GM21381 (cell line): Measurements from ENCODE around the gene LHX3.

ENCODE experiments used
- ATAC-seq: cut with Tn5 transposase; IDR thresholded peaks from one replicate; pipeline ENCODE4 v1.9.1; 2021; ENCODE audit warnings: mild to moderate bottlenecking, moderate library complexity; ENCODE audit not compliant: unreplicated experiment

Gene LHX3

DNA sequence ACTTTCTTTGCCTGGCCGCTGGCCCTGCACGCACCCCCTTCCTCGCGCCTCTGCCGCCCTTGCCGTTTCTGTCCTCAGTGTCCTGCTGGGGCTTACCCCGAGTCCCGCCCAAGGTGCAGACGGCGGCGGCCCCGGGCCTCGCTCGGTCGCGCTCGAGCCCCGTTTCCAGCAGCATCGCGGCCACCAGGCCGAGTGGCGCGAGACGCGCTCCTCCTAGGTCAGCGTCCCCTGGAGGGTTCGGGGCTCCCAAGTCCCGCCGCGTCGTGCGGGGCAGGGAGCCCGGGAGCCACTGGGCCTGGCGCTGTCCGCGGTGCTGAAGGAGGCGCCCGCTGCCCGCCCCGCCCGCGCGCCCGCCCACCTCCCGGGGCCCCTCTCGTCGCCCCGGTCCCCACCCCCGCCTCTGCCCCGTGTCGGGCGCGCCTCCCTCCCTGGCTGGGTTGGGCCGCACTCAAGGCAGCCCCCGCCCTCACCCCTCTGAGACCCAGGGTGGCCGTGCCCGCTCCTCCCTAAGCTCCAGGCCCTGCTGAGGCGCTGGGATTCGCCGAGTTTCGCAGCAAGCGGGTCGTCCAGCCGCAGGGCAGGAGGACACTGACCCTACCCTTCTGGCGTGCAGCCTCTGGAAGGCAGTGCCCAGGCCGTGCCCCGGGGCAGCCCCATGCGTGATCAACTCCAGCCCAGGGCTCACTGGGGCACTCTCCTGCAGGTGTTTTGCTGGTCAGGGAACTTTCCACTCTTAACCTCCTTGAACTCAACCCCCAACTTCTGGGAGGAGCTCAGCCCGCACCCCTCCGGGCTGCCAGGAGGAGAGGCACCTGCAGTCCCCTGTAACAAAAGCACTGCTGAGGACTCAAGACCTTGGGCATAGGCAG is at the start of gene LHX3:
Gene LHX3 (minus strand): TSS at position 291 of the 869 bp plus-strand sequence. CDS start 116 bp downstream, at position 175.
- ATAC-seq: no peak

DNA sequence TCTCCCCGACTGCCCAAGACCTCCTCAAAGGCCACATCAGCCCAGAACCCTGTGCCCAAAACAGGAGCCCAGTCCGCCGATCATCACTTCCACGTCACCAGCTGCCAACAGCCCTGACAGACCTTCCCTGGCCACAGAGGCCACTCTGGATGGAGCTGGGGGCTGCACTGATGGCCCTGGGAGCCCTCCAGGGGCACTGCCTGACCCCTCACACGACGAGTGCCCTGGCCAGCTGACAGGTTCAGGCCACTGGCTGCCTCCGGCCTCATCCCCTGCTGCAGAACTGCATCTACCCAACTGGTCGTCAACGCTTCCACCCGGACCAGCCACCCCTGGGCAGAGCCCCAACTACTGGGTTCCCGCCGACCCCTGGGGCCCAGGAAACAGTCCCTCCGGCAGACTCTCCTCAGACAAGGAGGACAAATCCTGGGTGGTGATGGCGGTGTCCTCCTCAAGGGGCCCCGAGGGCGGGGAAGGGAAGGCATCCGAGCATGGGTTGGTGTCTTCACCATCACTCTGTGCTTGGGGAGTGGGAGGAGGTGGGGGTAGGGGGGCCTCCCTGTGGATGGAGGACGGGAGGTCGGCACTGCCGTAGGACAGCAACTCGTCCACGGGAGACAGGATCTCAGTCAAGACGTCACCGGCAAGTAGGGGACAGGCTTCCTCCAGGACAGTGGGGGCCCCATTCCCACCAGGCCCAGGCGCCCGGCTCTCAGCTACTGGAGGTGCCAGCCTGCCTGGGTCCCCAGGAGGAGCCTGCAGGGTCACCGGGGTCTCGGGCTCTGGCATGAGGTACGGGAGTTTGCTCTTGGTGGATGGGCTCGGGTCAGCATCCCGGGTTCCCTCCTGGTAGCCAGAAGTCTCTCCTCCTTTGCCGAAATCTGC is 48.6 kb upstream of the LHX3 start:
- no peak for ATAC-seq

DNA sequence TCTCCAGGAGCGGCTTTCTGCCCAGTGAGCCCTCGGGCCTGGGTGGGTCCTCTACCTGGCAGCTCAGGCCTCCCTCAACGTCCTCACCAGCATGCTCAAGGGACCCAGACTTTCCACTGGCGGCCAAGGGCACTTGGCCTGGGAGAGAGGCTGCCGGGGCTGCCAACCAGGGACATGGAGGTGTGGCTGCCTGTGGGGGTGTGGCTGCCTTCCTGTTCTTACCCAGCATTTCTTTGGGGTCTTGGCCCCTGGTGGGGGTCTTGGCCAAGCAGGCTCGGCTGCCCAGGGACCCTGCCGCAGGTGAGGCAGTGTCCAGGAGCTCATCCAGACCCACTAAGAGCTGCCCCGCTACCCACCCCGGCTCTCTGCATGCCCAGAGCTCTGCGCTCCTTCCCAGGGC is 47.9 kb upstream of the LHX3 start:
- ATAC-seq: no peak

DNA sequence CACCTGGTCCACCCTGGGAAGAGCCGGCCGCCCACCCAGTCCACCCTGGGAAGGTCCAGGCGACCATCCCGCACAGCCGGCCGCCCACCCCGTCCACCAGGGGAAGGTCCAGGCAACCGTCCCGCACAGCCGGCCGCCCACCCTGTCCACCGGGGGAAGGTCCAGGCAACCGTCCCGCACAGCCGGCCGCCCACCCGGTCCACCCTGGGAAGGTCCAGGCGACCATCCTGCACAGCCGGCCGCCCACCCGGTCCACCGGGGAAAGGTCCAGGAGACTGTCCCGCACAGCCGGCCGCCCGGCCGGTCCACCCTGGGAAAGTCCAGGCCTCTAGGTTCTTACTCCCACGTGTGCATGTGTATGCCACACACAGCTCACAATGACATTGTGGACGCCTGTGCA is 47.4 kb upstream of the LHX3 start:
- ATAC-seq: no peak

DNA sequence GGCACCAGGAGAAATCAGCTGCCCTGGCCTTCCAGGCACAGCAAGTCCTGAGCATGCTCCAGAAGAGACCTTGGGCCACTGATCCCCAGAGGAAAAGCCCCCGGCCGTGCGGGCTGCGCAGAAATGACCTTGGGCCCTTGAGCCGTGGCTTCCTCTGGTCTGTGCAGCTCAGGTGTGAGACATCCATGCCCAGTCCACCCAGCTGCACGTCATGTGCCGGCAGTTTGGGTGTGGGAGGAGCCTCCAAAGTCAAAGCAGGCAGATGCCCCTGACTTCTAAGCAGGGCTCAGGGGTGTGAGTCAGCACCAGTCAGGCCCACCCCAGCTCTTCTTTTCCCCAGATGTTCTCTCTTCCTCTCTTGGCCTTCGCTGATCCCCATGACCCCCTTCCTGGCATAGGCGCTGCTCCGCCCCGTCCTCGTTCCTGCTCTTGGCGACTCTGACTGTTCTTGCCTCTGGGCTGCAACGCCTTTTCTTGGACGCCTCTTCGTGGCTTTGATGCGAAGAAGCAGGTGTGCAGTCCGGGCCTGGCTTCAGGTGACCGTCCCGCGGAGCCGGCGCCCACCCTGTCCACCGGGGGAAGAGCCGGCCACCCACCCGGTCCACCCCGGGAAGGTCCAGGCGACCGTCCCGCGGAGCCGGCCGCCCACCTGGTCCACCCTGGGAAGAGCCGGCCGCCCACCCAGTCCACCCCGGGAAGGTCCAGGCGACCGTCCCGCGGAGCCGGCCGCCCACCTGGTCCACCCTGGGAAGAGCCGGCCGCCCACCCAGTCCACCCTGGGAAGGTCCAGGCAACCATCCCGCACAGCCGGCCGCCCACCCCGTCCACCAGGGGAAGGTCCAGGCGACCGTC is 46.6 kb upstream of the LHX3 start:
- no peak for ATAC-seq

DNA sequence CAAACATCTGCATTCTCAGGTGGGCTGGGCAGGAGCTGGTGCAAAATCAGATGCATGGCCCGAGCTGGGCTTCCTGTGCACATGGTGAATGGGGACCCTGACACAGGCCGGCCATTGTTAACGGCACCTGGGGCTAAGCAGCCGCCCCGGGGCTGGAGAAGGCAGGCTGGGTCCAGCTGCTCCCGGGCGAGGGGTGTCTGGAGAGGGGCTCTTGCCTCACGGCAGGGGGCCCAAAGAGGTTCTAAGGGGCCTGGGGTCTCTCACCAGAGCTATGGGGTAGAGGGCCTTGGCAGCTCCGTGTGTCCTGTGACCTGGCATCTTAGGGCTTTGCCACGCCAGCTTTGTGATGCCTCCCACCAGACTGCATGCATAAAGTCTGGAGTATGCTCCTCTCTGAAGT is 45.7 kb upstream of the LHX3 start:
- no peak for ATAC-seq

DNA sequence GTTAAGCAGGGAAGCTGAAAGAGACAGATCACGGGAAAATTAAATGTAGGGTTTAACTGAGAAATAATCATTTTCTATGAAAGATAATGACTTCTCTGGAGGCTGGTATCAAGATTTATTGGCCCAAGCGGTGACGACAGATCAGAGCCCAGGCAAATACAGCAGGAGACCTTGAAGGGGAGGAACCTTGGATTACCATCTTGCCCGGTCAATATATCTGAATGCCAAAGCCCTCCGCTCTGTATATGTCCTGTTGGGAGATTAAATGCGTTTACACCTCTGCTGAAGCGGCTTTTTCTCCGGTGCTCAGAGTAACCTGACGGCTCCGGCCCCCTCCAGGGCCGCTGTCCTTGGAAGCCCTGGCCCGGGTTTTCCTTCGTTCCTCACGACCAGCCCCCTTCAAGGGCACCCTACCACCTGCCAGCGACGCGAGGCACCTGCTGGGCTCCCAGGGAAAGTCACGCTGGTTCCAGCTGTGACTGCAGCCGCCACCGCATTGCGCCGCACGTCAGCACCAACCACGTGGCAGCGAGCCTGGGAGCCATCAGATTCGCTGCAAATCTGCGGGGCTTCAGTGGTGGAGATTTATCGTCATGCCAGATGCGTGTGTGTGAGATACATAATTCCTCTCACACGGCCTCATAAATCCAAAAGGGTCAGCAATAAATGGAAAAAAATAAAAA is 45.1 kb upstream of the LHX3 start:
- no peak for ATAC-seq

DNA sequence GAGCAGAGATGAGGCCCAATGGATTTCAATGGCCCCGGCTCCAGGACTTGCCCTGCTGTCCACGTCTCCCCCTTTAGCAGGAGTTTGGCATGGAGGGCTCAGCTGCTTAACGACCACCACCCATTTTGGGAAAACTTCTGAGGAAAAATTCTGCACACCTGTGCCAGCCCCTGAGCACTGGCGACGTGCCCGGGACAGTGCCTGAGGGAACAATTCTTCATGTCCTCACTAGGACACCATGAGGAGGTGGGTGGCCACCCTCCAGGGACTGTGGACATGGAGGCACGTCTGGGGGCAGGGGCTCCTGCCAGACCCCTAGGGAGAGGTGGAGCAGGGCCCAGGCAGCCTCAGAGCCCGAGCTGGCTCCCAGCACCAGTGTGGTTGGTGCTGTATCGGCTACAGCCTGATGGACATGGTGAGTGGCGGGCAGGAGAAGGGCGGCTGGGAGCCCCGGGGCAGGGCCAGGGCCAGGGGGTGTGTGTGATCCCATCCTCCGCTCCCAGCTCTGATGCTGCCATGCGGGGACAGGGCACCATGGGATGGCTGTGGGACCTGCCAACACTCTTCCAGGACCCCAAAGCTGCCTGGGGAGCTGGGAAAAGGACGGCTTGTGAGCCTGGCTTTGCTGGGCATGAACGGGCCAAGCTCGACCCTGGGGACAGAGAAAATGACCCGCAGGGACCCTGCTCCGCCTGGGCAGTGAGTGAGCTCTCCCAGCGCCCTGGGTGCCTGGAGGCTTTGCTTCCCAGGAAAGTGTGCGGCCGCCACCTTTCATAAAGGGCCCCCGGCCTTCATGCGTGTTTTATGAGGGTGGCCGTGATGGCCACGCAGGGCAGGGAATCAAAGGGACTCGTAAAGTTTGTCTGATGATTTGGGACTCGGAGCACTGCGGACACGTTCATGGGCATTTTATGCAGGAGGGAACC is 44.3 kb upstream of the LHX3 start:
- ATAC-seq: no peak

DNA sequence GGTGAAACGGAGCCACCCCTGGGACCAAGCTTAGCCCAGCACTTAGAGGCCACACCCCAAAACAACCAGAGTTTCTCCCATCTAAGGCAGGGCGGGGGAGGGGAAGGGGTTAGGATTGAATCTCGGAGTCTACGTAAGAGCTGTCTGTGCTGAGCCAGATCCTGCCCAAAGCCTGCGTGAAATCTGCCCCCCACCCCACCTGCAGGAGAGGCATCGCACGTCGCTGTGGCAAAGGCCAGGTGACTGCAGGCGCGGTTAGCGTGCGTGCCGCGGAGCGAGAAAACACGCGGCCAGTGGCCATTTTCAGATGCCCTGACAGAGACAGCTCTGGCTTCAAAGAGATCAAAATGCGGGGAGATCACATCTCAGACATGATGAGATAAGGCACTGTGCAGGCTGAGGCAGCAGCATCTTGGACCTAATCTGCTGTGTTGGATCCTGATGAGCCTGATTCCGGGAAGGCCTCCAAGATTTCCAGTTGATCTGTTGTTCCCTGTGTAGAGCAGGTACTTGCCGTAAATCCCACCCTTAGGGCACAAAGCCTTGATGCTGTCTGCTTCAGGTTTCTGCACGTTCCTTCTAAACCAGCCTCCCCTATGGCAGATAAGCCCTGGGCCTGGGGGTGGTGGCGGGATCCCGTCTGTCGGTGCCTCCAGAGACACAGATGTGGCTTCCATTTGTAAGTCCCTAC is 43.2 kb upstream of the LHX3 start:
- ATAC-seq: no peak

DNA sequence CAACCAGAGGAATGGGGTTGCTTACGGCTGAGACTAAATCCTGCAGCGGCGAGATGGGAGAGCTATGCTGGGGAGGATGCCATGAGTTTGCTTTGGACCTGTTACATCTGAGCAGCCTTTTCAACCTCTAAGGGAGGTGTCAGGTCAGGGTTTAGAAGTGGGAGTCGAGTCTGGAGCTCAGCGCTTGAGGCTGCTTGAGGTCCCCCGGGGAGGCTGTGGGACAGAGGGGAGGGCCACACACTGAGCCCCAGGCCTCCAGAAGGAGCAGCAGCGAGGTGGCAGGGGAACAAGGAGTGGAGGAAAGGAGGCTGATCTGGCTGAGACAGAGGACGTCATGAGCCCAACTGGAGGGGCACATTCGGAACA is 42.6 kb upstream of the LHX3 start:
- no peak for ATAC-seq

DNA sequence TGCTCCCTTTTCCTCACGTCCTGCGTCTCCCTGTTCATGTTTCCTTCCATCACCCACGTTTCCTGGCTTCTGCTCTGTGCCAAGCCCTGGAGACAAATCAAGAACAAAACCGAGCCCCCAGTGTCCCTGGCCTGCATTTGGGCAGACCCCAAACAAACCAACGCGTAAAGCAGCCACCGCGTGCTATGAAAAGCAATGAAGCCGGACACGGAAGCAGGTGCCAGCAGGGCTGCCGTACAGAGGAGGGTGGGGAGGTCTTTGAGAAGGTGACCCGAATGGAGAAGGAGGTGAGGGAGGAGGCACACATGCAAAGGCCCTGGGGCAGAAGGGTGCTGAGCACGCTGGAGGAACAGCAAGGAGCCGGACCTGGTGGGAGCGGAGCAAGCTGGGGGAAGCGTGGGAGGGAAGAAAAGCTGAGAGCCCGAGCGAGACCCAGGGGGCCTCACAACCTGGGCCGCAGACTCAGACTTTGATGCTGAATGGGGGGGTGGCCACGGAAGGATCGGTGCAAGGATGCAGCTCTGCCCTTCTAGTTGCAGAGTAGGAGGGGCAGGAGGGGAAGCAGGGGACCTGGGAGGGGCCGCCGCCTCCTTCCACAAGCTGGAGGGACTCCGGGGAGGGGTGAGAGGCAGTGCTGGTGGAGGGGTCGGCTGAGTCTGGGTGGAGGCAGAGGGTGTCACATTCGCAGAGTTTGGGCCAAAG is 42.1 kb upstream of the LHX3 start:
- no peak for ATAC-seq

DNA sequence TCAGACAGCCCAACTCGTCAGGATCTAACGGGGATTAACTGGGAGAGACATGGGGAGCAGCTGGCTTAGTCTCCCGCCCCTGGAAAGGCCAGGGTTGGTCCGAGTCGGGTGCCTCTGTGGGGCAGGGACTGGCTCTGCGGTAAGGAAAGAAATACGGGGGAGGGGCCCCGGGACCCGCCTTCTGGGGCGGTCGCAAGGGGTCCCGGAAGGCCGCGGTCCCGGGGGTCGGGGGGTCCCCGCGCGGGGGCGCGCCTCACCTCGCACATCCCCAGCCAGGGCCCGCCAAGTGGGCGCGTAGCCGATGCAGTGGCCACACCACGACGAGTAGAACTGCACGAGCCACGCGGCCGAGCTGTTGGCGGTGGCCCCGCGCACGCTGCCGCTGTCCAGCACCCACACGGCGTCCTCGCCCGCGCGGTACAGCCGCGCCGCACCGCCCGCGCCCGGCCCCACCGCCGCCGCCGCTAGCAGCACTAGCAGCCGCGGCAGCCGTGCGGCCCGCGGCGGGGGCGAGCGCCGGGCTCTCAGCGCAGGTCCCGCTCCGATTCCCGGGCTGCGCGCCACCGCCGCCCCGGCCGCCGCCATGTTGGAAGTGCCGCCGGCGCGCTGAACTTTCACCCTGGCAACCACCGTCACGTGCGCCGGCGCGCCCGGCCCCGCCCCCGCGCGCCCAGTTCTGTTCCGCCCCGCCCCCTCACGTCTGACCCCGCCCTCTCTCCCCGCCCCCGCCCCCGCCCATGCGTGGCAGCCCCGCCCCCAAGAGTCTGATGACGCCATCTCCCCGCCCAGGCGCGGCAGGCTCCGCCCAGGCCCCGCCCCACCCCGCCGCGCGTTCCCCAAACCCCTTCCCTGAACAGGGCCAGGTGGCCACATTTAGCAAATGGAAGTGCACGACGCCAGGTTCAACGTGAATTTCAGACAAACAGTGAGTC is 40.6 kb upstream of the LHX3 start, which contains the start of gene QSOX2:
Gene QSOX2 (minus strand): TSS at position 594 of the 932 bp plus-strand sequence. CDS start 9 bp downstream, at position 585.
- peak; percentile 65 for ATAC-seq

DNA sequence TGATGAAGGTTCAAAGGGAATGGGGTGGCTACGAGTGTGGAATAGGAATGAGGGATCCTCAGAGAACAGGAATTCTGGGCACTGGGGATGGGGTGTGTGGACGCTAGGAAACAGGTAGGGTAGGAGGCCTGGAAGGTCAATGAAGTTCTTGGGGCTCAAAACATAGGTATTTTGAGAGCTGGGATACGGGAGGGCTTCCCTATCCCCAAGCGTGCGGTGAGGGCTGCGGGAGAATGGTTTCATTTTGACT is 40.0 kb upstream of the LHX3 start:
- no peak for ATAC-seq

DNA sequence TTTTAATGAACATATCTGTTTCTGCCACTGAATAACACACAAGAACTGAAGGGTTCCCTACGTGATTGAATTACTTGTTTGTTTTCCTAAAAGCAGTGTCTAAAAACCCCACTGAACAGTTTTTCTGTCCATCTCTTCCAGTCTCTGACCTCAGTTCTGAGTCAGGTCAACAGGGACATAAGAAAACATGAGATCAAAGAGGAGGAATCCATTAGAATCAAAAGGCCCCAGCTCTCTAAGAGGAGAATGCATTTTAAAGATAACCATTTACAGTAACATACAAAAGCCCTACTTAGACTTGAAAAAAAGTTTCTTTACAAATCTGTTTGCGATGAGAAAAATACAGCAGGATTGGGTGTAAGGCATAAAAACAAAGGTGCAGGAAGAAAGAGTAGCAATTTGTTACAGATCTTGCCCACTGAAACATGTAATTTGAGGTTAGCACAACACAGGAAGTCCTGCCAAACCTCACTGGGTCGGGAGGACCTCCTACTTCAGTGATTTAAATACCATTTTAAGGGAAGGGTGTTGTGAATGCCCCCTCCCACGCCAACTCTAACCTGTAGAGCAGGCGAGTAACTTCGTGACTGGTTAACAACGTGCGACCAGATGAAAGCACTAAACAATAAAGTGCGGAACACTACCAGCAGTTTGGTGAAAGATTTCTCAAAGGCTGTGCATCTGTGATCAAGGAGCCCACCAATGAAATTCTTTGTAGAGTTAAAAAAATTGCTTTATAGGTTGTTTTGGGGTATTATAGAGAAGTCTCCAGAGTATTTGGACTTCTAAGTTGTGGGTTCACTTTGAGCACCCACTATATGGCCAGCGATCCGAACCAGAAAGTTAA is 39.4 kb upstream of the LHX3 start:
- no peak for ATAC-seq

DNA sequence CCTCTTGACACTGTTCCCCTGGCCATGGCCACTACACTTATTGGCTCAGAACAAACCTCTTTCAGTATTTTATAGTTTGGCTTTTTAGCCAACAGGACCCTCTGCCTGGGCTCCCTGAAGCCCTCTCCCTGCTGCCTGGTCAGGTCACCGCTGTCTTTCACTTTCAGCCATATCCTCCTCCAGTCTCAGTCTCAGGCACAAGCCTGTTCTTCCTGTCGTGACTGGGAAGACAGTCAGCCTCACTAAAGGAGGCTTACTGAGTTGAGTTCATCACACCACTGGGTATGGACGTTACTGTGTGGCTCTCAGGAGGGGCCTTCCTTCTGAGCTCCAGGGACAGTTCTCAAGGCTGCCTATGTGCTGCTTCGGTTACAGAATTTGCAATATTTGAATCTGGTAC is 38.7 kb upstream of the LHX3 start:
- ATAC-seq: no peak

DNA sequence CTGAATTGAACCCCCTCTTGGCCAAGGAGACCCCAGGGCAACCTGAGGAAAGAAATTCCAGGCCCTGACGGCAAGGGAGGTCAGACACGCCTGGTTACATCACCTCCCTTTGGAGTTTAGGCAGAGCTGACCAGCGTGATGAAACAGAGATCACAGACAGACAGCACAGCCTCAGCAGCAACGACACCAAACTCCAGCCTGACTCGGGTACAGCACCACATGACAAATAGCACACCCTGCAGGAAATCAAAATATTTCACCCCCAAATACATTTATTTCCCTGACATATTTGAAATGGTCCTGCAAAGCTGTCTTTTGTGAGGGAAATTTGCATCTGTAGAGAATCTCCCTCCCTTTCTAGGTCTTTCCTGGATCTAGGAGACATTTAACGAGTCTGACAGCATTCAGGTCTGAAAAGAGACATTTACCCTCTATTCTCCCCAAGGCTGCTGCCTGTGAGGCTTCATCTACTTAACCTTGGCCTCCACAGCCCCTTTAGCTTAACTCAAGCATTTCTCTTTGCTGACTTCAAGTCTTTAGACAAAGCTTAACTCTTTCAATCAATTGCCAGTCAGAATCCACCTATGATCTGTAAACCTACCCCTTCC is 38.1 kb upstream of the LHX3 start:
- ATAC-seq: no peak
